HepG2 (cell line): ENCODE results near the gene RGP1. TPM values are rescaled to one million over a fixed set of nuclear protein-coding genes. Genes with fewer than 3 reads are reported as not detected.

Source experiments
- ATAC-seq: fragments of 200-7000 bp; cut with Tn5 transposase; 3 replicates; pipeline ENCODE4 v1.9.1; 2020; ENCODE audit warnings: mild to moderate bottlenecking, moderate library complexity
- BruUV-seq: library from RNA; stranded (reverse); fragments of 400-500 nt; replicated peaks from 2 replicates; lab custom pipeline; 2021; lab: Mats Ljungman, UMichigan
- CTCF ChIA-PET: fragments of 300-600 bp; formaldehyde crosslinking; extraction: SDS; loops from one replicate; lab custom pipeline; 2021; ENCODE audit warnings: low total read pairs, inconsistent platforms, low intra/inter-chr PET ratio; lab: Yijun Ruan, JAX
- POLR2A ChIA-PET: fragments of 350-600 bp; sonication (Branson Sonifier 250); formaldehyde crosslinking; loops from one replicate; lab custom pipeline; 2020; ENCODE audit warnings: antibody characterized with exemption, inconsistent platforms; lab: Yijun Ruan, JAX
- DNase-seq: peaks from one replicate; pipeline ENCODE4 v3.0.0-alpha.2; 2015; ENCODE audit warnings: low spot score
- FAIRE-seq: peaks from 3 replicates; lab custom pipeline; 2011; peaks lifted over from hg19 to GRCh38; lab: Jason Lieb, UNC
- H2AFZ ChIP-seq: one replicate; pipeline ENCODE4 v1.6.1; 2011; ENCODE audit warnings: low read length, inconsistent platforms
- H3K27ac ChIP-seq: fragments of 300-600 bp; 3 replicates; pipeline ENCODE4 v1.8.0; 2011; ENCODE audit warnings: mixed run types, mild to moderate bottlenecking, mixed read lengths, low read length, inconsistent platforms; ENCODE audit not compliant: insufficient read depth; ENCODE audit errors: extremely low read length
- H3K27me3 ChIP-seq, 2 experiments: fragments of 200-600 bp in 1 of 2; 2 replicates in 1 of 2; 3 replicates in 1 of 2; pipeline versions ENCODE4 v1.6.0 to v1.8.0; 2011; ENCODE audit warnings: low read length in 2 of 2, mild to moderate bottlenecking in 2 of 2, moderate library complexity in 2 of 2, inconsistent platforms in 1 of 2; ENCODE audit not compliant: insufficient read depth in 2 of 2, control insufficient read depth in 1 of 2
- H3K36me3 ChIP-seq, 2 experiments: fragments of 200-600 bp in 1 of 2; replicated peaks in 1 of 2; 2 replicates in 1 of 2; 3 replicates in 1 of 2; pipeline versions ENCODE4 v1.5.1 to v1.8.0; 2011; ENCODE audit warnings: low read length in 2 of 2, inconsistent platforms in 1 of 2; ENCODE audit not compliant: insufficient read depth in 2 of 2, control insufficient read depth in 1 of 2
- H3K4me1 ChIP-seq: 2 replicates; pipeline ENCODE4 v1.5.1; 2012; ENCODE audit warnings: low read length, inconsistent platforms; ENCODE audit not compliant: insufficient read depth
- H3K4me2 ChIP-seq: 2 replicates; pipeline ENCODE4 v1.6.0; 2011; ENCODE audit warnings: low read depth, low read length, inconsistent platforms
- H3K4me3 ChIP-seq, 3 experiments: fragments of 200-600 bp in 1 of 3; sonication (generic), shearing (Covaris generic) in 1 of 3; replicated peaks in 1 of 3; 2 replicates each; pipeline ENCODE4 v1.5.1; 2011 to 2016; ENCODE audit warnings: low read length in 3 of 3, inconsistent platforms in 2 of 3, low read depth in 2 of 3, mild to moderate bottlenecking in 2 of 3, control low read depth in 1 of 3, mixed read lengths in 1 of 3; ENCODE audit not compliant: insufficient read depth in 1 of 3
- H3K79me2 ChIP-seq: one replicate; pipeline ENCODE4 v1.6.1; 2011; ENCODE audit warnings: low read length, inconsistent platforms; ENCODE audit not compliant: insufficient read depth
- H3K9ac ChIP-seq: 2 replicates; pipeline ENCODE4 v1.6.0; 2011; ENCODE audit warnings: mild to moderate bottlenecking, low read depth, low read length, inconsistent platforms; ENCODE audit not compliant: insufficient read depth
- H3K9me3 ChIP-seq: 2 replicates; pipeline ENCODE4 v1.5.1; 2012; ENCODE audit warnings: mild to moderate bottlenecking, low read length
- H4K20me1 ChIP-seq: 2 replicates; pipeline ENCODE4 v1.6.0; 2011; ENCODE audit warnings: inconsistent platforms, mild to moderate bottlenecking, low read length, moderate library complexity; ENCODE audit not compliant: insufficient read depth
- AGO2 ChIP-seq: fragments of 200-400 bp; formaldehyde crosslinking; optimal IDR thresholded peaks from 2 replicates; pipeline ENCODE3; 2017; ENCODE audit warnings: mild to moderate bottlenecking, low read depth, low read length, moderate library complexity
- FOXK1 ChIP-seq: sonication (generic); formaldehyde crosslinking; IDR thresholded peaks from 2 replicates; pipeline ENCODE4 v1.4.0; 2020; ENCODE audit warnings: low read depth, missing genetic modification reagents, borderline replicate concordance
- GABPB1 ChIP-seq: IDR thresholded peaks from 2 replicates; pipeline ENCODE4 v1.6.1; 2016; ENCODE audit warnings: mild to moderate bottlenecking, missing genetic modification reagents, moderate library complexity, missing compliant biosample characterization
- TFDP2 ChIP-seq: sonication (generic); formaldehyde crosslinking; IDR thresholded peaks from 2 replicates; pipeline ENCODE4 v1.4.0; 2020; ENCODE audit warnings: missing genetic modification reagents
- WGBS: methylation state at CpG from one replicate; pipeline ENCODE4 v1.1.6; 2017; ENCODE audit warnings: low lambda C conversion rate; 5-methylcytosine and 5-hydroxymethylcytosine counted together
- in situ Hi-C: cut with HindIII; loops from 2 replicates; pipeline ENCODE4 v1.10.0; 2017; ENCODE audit warnings: low pct_unique_long_range_greater_than_20kb; ENCODE audit not compliant: extremely low pct_ligation_motif_present
- intact Hi-C: fragments of 100-400 bp; cut with micrococcal nuclease; formaldehyde crosslinking; loops from one replicate; pipeline ENCODE4 v1.10.0; 2022; ENCODE audit not compliant: unreplicated experiment
- polyA plus RNA-seq, 8 experiments: library from polyadenylated mRNA; depleted of rRNA in 3 of 8; stranded (reverse) in 7 of 8; unstranded in 1 of 8; fragments of >200 nt; fragmentation: Illumina TruSeq in 4 of 8; extraction: Trizol in 4 of 8; gene quantifications; 2 replicates each; pipeline versions ENCODE4 v1.2.1 to v1.2.3, GENCODE V29; 2011 to 2016; ENCODE audit warnings: low read depth in 4 of 8, missing spikeins in 1 of 8, mixed read lengths in 1 of 8; ENCODE audit not compliant: insufficient read depth in 1 of 8
- total RNA-seq, 5 experiments: library from RNA; depleted of rRNA; stranded (reverse); fragments of >200 nt; fragmentation: Illumina TruSeq; extraction: Trizol; gene quantifications; 2 replicates each; pipeline ENCODE4 v1.2.3, GENCODE V29; 2016; ENCODE audit warnings: low read depth in 1 of 5

The RGP1 gene
- total and polyA plus RNA-seq, 2 of the 13 experiments (the other 11 are each of a cell fraction or from before 2014, with no cell fraction given) = 12.7 to 21.0 TPM

DNA sequence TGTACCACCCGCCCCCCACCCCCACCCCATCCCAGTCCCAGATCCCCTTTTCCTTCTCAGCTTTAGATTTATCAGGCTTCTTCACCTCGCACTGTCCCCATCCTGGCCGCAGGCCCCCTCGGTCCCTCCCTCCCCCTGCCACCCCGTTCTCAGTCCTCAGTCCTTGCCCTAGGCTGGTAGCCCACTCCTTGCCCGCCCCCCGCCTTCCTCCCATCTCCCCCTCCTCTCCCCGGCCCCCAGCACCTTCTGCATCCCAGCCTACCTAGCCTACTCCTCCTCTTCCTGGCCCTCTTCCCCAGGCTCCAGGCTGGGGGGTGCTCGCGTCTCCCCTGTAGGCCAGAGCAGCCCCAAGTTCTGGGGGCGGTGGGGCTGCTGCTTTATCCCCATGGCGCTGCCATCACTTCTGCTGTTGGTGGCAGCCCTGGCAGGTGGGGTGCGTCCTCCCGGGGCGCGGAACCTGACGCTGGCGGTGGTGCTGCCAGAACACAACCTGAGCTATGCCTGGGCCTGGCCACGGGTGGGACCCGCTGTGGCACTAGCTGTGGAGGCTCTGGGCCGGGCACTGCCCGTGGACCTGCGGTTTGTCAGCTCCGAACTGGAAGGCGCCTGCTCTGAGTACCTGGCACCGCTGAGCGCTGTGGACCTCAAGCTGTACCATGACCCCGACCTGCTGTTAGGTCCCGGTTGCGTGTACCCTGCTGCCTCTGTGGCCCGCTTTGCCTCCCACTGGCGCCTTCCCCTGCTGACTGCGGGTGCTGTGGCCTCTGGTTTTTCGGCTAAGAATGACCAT, 43.1 kb downstream of the RGP1 start:
- H4K20me1 ChIP-seq = no peaks in the 10 kb centered on the region
- no peak for DNase-seq
- no peak for ATAC-seq
- peaks cover 1 to 6% of the 10 kb centered on the region in 2 experiments; a peak in 3 of 5 replicates for H3K36me3 ChIP-seq
- H3K27ac ChIP-seq = no peak overlapping the region
- in situ Hi-C loops = no loop called here
- intact Hi-C loops = no loop called here
- peak; percentile 21 for TF ChIP-seq AGO2
- no peak for TF ChIP-seq FOXK1 (CRISPR knock-in tag)
- TF ChIP-seq, all 625 proteins: peak for 1
- no TSS peak for BruUV-seq
- no peak overlapping the region for H2AFZ ChIP-seq
- no peaks in the 10 kb centered on the region for H3K9me3 ChIP-seq
- ChIA-PET POLR2A (no interaction called here), CTCF (interaction anchor here (2.4 kb wide), 1 partner anchor 33 kb away, joined by 12 read pairs; no protein-coding TSS in a partner anchor)
- no peak overlapping the region for H3K9ac ChIP-seq
- H3K27me3 ChIP-seq = no peaks in the 10 kb centered on the region
- no peak for FAIRE-seq
- 96% methylated on average over 24 of the region's 34 CpGs for WGBS
- H3K4me2 ChIP-seq = no peak overlapping the region
- no peak overlapping the region for H3K4me3 ChIP-seq
- H3K4me1 ChIP-seq = no peaks in the 10 kb centered on the region; the same call in 1 of the 2 replicates
- no peaks in the 10 kb centered on the region for H3K79me2 ChIP-seq

- H3K27me3 ChIP-seq = no peaks in the 10 kb centered on the region
- H3K4me2 ChIP-seq = no peak overlapping the region
- H3K4me3 ChIP-seq = no peak overlapping the region
- ChIA-PET POLR2A (no interaction called here), CTCF (no interaction called here)
- no peak overlapping the region for H3K9ac ChIP-seq
- in situ Hi-C loops = no loop called here
- DNase-seq = no peak
- no TSS peak for BruUV-seq
- no peaks in the 10 kb centered on the region for H4K20me1 ChIP-seq
- no peak for FAIRE-seq
- H3K4me1 ChIP-seq = no peaks in the 10 kb centered on the region; the same call in 1 of the 2 replicates
- TF ChIP-seq GABPB1 (CRISPR knock-in tag) (no peak), TFDP2 (CRISPR knock-in tag) (no peak)
- TF ChIP-seq, all 625 proteins: peak for 0
- Histone ChIP-seq H3K36me3 (peaks cover 1 to 6% of the 10 kb centered on the region in 2 experiments; a peak in 2 of 5 replicates), H3K79me2 (no peaks in the 10 kb centered on the region), H3K27ac (no peak overlapping the region), H3K9me3 (no peaks in the 10 kb centered on the region), H2AFZ (no peak overlapping the region)
- WGBS = 95% methylated on average over 8 of the region's 14 CpGs
- intact Hi-C loops = no loop called here
- no peak for ATAC-seq
Observed at GRCh38 chr9:35792826-35793225, 43.7 kb downstream of the RGP1 start.
